GM12874 (cell line): Measurements from ENCODE around the gene DYNLT2B.

ENCODE experiments used
- CTCF ChIP-seq: IDR thresholded peaks from 2 replicates; pipeline ENCODE4 v1.5.1; 2011; ENCODE audit warnings: low read depth, mild to moderate bottlenecking, control low read depth, low read length, moderate library complexity; ENCODE audit not compliant: insufficient read depth

DYNLT2B gene

GRCh38 chr3:196323691-196324090 lies 5.7 kb upstream of the DYNLT2B start:
- no peak for TF ChIP-seq CTCF

- no peak for TF ChIP-seq CTCF
These were observed 5.0 kb upstream of the DYNLT2B start for GRCh38 chr3:196323016-196323415.

GRCh38 chr3:196321162-196321561 lies 3.1 kb upstream of the DYNLT2B start:
- no peak for TF ChIP-seq CTCF

GRCh38 chr3:196320137-196320536 lies 2.1 kb upstream of the DYNLT2B start:
- TF ChIP-seq CTCF, result no peak

GRCh38 chr3:196315821-196316220 lies 2.2 kb downstream of the DYNLT2B start:
- no peak for TF ChIP-seq CTCF

GRCh38 chr3:196314597-196314996 lies 3.4 kb downstream of the DYNLT2B start:
- no peak for TF ChIP-seq CTCF

- TF ChIP-seq CTCF, result no peak
These were observed 19.5 kb downstream of the DYNLT2B start for GRCh38 chr3:196298521-196298920.
